Large intestine (tissue), 3 donors: ENCODE data around the gene PTPN11. TPM values are rescaled to one million over a fixed set of nuclear protein-coding genes. Genes with fewer than 3 reads are reported as not detected.
"Not testable (repeated sequence)": the region's sequence is repeated elsewhere in the genome, so short reads cannot be mapped to it uniquely, and the experiment has no call there.

Source experiments
- DNase-seq, 2 donors: peaks; one replicate each; pipeline versions ENCODE4 v3.0.0 to v3.0.0-alpha.2; 2013
- H3K27ac ChIP-seq: one replicate; pipeline ENCODE4 v1.5.1; 2013; ENCODE audit warnings: low read length
- H3K27me3 ChIP-seq: 2 replicates; pipeline ENCODE4 v1.6.1; 2013; ENCODE audit warnings: low read length; ENCODE audit not compliant: control insufficient read depth, insufficient read depth
- H3K36me3 ChIP-seq: 2 replicates; pipeline ENCODE4 v1.6.1; 2013; ENCODE audit warnings: low read length; ENCODE audit not compliant: control insufficient read depth, insufficient read depth
- H3K4me1 ChIP-seq: one replicate; pipeline ENCODE4 v1.6.1; 2013; ENCODE audit warnings: low read length; ENCODE audit not compliant: control insufficient read depth, insufficient read depth
- H3K4me3 ChIP-seq: one replicate; pipeline ENCODE4 v1.5.1; 2013; ENCODE audit warnings: low read length
- H3K9me3 ChIP-seq: one replicate; pipeline ENCODE4 v1.6.1; 2013; ENCODE audit warnings: mild to moderate bottlenecking, low read depth, low read length, moderate library complexity; ENCODE audit not compliant: control insufficient read depth
- WGBS: methylation state at CpG from one replicate; pipeline ENCODE4 v1.1.5; 2013; ENCODE audit warnings: low lambda C conversion rate; ENCODE audit not compliant: insufficient coverage; 5-methylcytosine and 5-hydroxymethylcytosine counted together
- polyA plus RNA-seq: library from polyadenylated mRNA; unstranded; fragments of 120-200 nt; gene quantifications from one replicate; pipeline ENCODE4 v1.2.1, GENCODE V29; 2013

PTPN11 gene
- polyA plus RNA-seq, 1 donor: 58.1 TPM

- H3K9me3 ChIP-seq: no peaks in the 10 kb centered on the region
- H3K27ac ChIP-seq: no peak overlapping the region
- H3K36me3 ChIP-seq: peaks cover 6% of the 10 kb centered on the region
- WGBS: 50% methylated on average over 1 of the region's 2 CpGs
- H3K27me3 ChIP-seq: no peaks in the 10 kb centered on the region
- no peaks in the 10 kb centered on the region for H3K4me1 ChIP-seq
- H3K4me3 ChIP-seq: no peak overlapping the region
- no peak for DNase-seq
These were observed 94.7 kb downstream of the PTPN11 start for GRCh38 chr12:112513471-112513870.

GRCh38 chr12:112514456-112514855, 95.7 kb downstream of the PTPN11 start:
- Histone ChIP-seq H3K4me3 (no peak overlapping the region), H3K36me3 (peaks cover 6% of the 10 kb centered on the region), H3K9me3 (no peaks in the 10 kb centered on the region), H3K4me1 (no peaks in the 10 kb centered on the region), H3K27ac (no peak overlapping the region), H3K27me3 (no peaks in the 10 kb centered on the region)
- no CpG with 5 or more reads among the region's 5 CpGs for WGBS
- DNase-seq: no peak

GRCh38 chr12:112514926-112515642, 96.3 kb downstream of the PTPN11 start:
- 100% methylated on average over 1 of the region's 9 CpGs for WGBS
- no peak overlapping the region for H3K27ac ChIP-seq

GRCh38 chr12:112515868-112516267, 97.1 kb downstream of the PTPN11 start:
- H3K36me3 ChIP-seq: no peaks in the 10 kb centered on the region
- DNase-seq: no peak
- WGBS: 100% methylated on average over 1 of the region's 5 CpGs

More at GRCh38 chr12:112514926-112515642, 96.3 kb downstream of the PTPN11 start:
- Histone ChIP-seq H3K4me3 (no peak overlapping the region), H3K9me3 (no peaks in the 10 kb centered on the region), H3K4me1 (no peaks in the 10 kb centered on the region), H3K27me3 (no peaks in the 10 kb centered on the region), H3K36me3 (peaks cover 3% of the 10 kb centered on the region)
- DNase-seq: no peak

GRCh38 chr12:112517730-112518364, 99.1 kb downstream of the PTPN11 start:
- no peak overlapping the region for H3K4me3 ChIP-seq
- no peak for DNase-seq
- WGBS: 100% methylated on average over 3 of the region's 7 CpGs

More at GRCh38 chr12:112515868-112516267, 97.1 kb downstream of the PTPN11 start:
- Histone ChIP-seq H3K4me3 (no peak overlapping the region), H3K27ac (no peak overlapping the region), H3K27me3 (no peaks in the 10 kb centered on the region), H3K9me3 (no peaks in the 10 kb centered on the region), H3K4me1 (no peaks in the 10 kb centered on the region)

GRCh38 chr12:112518365-112518735, 99.6 kb downstream of the PTPN11 start:
- Histone ChIP-seq H3K4me1 (no peaks in the 10 kb centered on the region), H3K36me3 (no peaks in the 10 kb centered on the region), H3K27ac (no peak overlapping the region), H3K9me3 (no peaks in the 10 kb centered on the region), H3K27me3 (no peaks in the 10 kb centered on the region), H3K4me3 (no peak overlapping the region)
- 89% methylated on average over 3 of the region's 7 CpGs for WGBS
- no peak for DNase-seq

More at GRCh38 chr12:112517730-112518364, 99.1 kb downstream of the PTPN11 start:
- Histone ChIP-seq H3K27me3 (no peaks in the 10 kb centered on the region), H3K27ac (no peak overlapping the region), H3K9me3 (no peaks in the 10 kb centered on the region), H3K36me3 (no peaks in the 10 kb centered on the region), H3K4me1 (no peaks in the 10 kb centered on the region)

GRCh38 chr12:112519841-112520340, 101.1 kb downstream of the PTPN11 start:
- H3K27ac ChIP-seq, H3K4me3 ChIP-seq, DNase-seq, H3K4me1 ChIP-seq, H3K9me3 ChIP-seq, H3K36me3 ChIP-seq, H3K27me3 ChIP-seq: not testable (repeated sequence)
- WGBS: no CpG with 5 or more reads among the region's 26 CpGs

- WGBS: no CpG with 5 or more reads among the region's 5 CpGs
- no peak for DNase-seq
- Histone ChIP-seq H3K27me3 (no peaks in the 10 kb centered on the region), H3K36me3 (no peaks in the 10 kb centered on the region), H3K27ac (no peak overlapping the region), H3K4me1 (no peaks in the 10 kb centered on the region), H3K4me3 (no peak overlapping the region), H3K9me3 (no peaks in the 10 kb centered on the region)
These were observed 105.1 kb downstream of the PTPN11 start for GRCh38 chr12:112523856-112524255.

GRCh38 chr12:112524269-112524668, 105.5 kb downstream of the PTPN11 start:
- no peaks in the 10 kb centered on the region for H3K27me3 ChIP-seq
- no peaks in the 10 kb centered on the region for H3K9me3 ChIP-seq
- no peak overlapping the region for H3K4me3 ChIP-seq
- 100% methylated on average over 4 of the region's 4 CpGs for WGBS
- no peak for DNase-seq
- no peak overlapping the region for H3K27ac ChIP-seq
- H3K4me1 ChIP-seq: no peaks in the 10 kb centered on the region
- H3K36me3 ChIP-seq: no peaks in the 10 kb centered on the region

GRCh38 chr12:112524676-112525425, 106.1 kb downstream of the PTPN11 start:
- Histone ChIP-seq H3K27ac (no peak overlapping the region), H3K4me3 (no peak overlapping the region), H3K4me1 (no peaks in the 10 kb centered on the region), H3K9me3 (no peaks in the 10 kb centered on the region), H3K36me3 (no peaks in the 10 kb centered on the region), H3K27me3 (no peaks in the 10 kb centered on the region)
- no peak for DNase-seq
- WGBS: no CpG with 5 or more reads among the region's 5 CpGs
